NT2/D1 (cell line): Measurements from ENCODE around the gene TMIGD2.
"Not testable (repeated sequence)": the region's sequence is repeated elsewhere in the genome, so short reads cannot be mapped to it uniquely, and the experiment has no call there.

Experiments
- DNase-seq: peaks from one replicate; pipeline ENCODE4 v3.0.0-alpha.2; 2011; ENCODE audit warnings: low read depth, low spot score
- H3K27me3 ChIP-seq: 2 replicates; pipeline ENCODE4 v1.6.0; 2011; ENCODE audit warnings: mild to moderate bottlenecking; ENCODE audit not compliant: insufficient read length, insufficient read depth
- H3K36me3 ChIP-seq: 2 replicates; pipeline ENCODE4 v1.6.1; 2011; ENCODE audit warnings: mild to moderate bottlenecking, low read length, mixed read lengths; ENCODE audit not compliant: insufficient read depth, insufficient read length
- H3K4me1 ChIP-seq: 2 replicates; pipeline ENCODE4 v1.5.1; 2011; ENCODE audit not compliant: insufficient read depth, insufficient read length
- H3K4me3 ChIP-seq: 2 replicates; pipeline ENCODE4 v1.5.1; 2011; ENCODE audit warnings: low read depth; ENCODE audit not compliant: insufficient read length
- H3K9ac ChIP-seq: 2 replicates; pipeline ENCODE4 v1.6.0; 2011; ENCODE audit warnings: low read depth; ENCODE audit not compliant: insufficient read length
- H3K9me3 ChIP-seq: 2 replicates; pipeline ENCODE4 v1.5.1; 2011; ENCODE audit warnings: mild to moderate bottlenecking, low read length; ENCODE audit not compliant: insufficient read depth
- SUZ12 ChIP-seq: IDR thresholded peaks from 2 replicates; pipeline ENCODE4 v1.6.1; 2011; ENCODE audit not compliant: insufficient read length, insufficient read depth; ENCODE audit errors: extremely low read depth
- YY1 ChIP-seq: IDR thresholded peaks from 2 replicates; pipeline ENCODE4 v1.6.1; 2011; ENCODE audit not compliant: insufficient read length, insufficient read depth
- ZNF274 ChIP-seq: IDR thresholded peaks from 2 replicates; pipeline ENCODE4 v1.6.1; 2011; ENCODE audit warnings: mild to moderate bottlenecking, low read depth, low read length

Gene TMIGD2

DNA sequence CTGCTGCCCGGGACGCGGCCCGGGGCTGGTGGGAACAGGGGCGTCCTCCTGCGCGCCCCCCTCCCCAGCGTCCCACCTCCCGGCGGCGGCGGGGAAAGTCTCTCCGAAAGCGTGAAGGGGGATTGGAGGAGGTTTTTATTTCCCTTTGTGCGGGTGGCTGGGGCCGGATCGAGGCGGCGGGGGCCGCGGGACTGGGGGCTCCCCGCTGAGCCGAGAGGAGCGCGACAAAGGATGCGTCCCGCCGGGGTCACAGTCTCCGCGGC, 23.0 kb downstream of the TMIGD2 start:
- TF ChIP-seq YY1: no peak
- TF ChIP-seq ZNF274: no peak
- no peak for TF ChIP-seq SUZ12
- H3K36me3 ChIP-seq: no peaks in the 10 kb centered on the region
- peaks cover 9% of the 10 kb centered on the region for H3K4me1 ChIP-seq
- peak overlapping the region; percentile 32 for H3K9ac ChIP-seq
- DNase-seq: no peak
- no peaks in the 10 kb centered on the region for H3K9me3 ChIP-seq
- peaks cover 42% of the 10 kb centered on the region for H3K27me3 ChIP-seq
- peak overlapping the region; percentile 56 for H3K4me3 ChIP-seq

DNA sequence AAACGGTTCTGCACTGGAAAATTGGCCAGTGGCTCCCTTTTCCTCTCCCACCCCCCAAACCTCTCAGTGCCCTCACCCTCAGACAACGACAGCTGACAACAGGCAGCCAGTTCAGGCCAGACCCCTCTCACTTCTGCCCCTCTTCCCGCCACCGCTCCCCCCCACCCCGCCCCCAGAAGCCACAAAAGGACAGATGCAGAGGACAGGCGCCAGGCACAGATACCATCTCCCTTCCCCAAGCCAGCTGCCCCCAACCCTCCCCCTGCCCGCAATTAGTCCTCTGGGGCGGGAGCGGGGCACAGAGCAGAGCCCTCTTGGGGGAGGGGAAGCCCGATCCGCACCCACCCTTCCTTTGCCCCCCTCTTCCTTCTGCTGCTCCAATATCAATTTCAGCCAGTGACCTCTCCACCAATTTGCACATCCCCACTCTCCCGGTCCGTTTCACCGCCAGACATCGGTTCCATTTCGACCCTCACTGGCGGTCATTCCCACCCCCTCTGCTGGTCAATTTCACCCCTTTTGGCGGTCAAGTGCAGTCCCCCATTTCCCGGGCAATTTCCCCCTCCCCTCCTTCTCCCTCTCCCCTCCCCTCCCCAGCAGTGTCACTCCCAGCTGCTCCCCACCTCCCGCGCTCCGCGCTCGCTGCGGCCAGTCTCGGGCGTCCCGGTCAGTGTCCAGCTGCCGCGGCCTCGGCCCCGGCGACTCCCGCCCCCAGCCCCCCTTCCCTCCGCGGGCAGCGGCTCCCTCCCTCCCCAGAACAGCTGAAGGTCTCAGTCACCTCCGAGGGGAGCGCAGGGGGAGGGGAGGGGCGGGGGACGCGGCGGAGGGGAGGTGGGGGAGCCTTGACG, 23.5 kb downstream of the TMIGD2 start, which contains the start of gene SHD:
Gene SHD (plus strand): TSS at position 848 of the 848 bp plus-strand sequence. CDS start 798 bp downstream, outside the sequence.
- Histone ChIP-seq H3K4me3 (peak within 1 kb of the TSS; percentile 56), H3K9me3 (no peaks in the 10 kb centered on the region), H3K36me3 (peaks cover 2% of the 10 kb centered on the region), H3K27me3 (peaks cover 42% of the 10 kb centered on the region), H3K4me1 (peaks cover 9% of the 10 kb centered on the region), H3K9ac (peak within 1 kb of the TSS; percentile 67)
- TF ChIP-seq SUZ12: no peak
- TF ChIP-seq ZNF274: no peak
- TF ChIP-seq YY1: no peak
- DNase-seq: no peak

DNA sequence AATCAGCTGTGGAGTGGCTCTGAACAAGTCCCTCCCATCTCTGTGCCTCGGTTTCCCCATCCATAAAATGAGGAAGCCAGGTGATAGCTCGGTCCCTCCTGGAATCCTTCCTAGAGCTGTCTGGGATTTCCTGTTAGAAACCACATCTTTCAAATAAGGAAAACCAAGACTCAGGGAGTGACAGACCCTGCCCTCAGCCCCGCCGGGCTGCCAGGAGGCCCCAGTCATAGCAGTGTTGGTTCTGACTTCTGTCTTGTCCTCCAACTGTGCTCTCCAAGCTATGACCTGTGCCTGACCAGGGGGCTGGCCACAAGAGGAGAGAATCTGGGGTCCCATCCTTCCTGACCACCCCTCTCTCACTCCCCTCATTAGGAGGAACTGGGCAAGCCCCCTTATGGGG, 24.2 kb downstream of the TMIGD2 start:
- Histone ChIP-seq H3K4me3 (peak overlapping the region; percentile 1), H3K9ac (peak overlapping the region; percentile 61), H3K9me3 (no peaks in the 10 kb centered on the region), H3K36me3 (peaks cover 5% of the 10 kb centered on the region), H3K4me1 (peaks cover 9% of the 10 kb centered on the region), H3K27me3 (peaks cover 41% of the 10 kb centered on the region)
- no peak for DNase-seq
- no peak for TF ChIP-seq SUZ12
- TF ChIP-seq ZNF274: no peak
- no peak for TF ChIP-seq YY1

DNA sequence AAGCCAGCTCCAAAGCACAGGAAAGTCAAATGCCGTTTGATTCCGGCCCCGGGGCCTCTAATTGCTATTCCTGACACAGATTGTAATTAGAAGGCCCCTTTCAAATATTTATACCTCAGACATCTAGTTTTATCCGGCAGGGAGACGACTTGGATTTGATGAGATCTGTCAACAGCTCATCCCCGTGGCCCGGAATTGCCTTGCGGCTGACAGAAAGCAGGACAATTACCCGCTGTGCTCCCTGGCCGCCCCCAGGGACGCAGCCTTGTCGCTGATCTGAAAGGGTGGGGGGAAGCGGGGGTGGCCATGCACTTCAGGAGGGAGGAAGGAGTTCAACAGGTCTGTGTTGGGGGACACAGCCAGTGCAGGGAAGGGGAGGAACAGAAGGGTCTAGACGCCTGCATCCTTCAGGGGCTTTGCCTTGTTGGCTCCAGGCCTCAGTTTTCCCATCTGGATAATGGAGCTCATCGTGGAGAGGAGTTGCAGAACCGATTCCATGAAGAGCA, 24.9 kb downstream of the TMIGD2 start:
- H3K4me1 ChIP-seq: peaks cover 9% of the 10 kb centered on the region
- H3K4me3 ChIP-seq: no peak overlapping the region
- peak overlapping the region; percentile 32 for H3K9ac ChIP-seq
- no peak for DNase-seq
- H3K36me3 ChIP-seq: peaks cover 5% of the 10 kb centered on the region
- H3K9me3 ChIP-seq: no peaks in the 10 kb centered on the region
- H3K27me3 ChIP-seq: peaks cover 38% of the 10 kb centered on the region
- TF ChIP-seq SUZ12: no peak
- no peak for TF ChIP-seq ZNF274
- no peak for TF ChIP-seq YY1

DNA sequence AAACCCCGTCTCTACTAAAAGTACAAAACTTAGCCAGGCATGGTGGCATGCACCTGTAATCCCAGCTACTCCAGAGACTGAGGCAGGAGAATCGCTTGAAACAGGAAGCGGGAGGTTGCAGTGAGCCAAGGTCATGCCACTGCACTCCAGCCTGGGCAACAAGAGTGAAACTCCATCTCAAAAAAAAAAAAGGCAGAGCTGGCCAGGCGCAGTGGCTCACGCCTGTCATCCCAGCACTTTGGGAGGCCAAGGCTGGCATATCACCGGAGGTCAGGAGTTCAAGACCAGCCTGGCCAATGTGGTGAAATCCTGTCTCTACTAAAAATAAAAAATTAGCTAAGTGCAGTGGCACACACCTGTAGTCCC, 27.9 kb downstream of the TMIGD2 start:
- DNase-seq, H3K9ac ChIP-seq, H3K9me3 ChIP-seq, H3K4me1 ChIP-seq, H3K4me3 ChIP-seq: not testable (repeated sequence)
- H3K36me3 ChIP-seq: peaks cover 20% of the 10 kb centered on the region
- H3K27me3 ChIP-seq: peaks cover 11% of the 10 kb centered on the region

DNA sequence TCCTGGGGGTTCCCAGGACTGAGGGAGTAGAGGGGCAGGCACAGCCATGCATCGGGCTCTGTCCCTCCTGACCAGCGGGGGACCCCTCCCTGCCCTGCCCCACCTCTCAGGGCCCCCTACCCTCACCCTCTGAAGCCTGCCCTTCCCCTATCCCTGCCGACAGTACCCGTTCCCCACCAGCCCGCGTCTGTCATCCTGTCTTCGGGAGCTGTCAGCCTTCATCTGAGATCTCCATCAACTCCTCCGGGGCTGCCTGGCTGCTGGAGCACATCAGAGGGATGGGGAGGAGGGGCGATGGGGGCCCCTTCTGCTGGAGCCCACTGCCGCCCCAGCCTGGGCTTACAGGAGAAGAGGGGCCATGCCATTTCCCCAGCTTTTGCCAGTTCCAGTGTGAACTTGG, 29.3 kb downstream of the TMIGD2 start:
- no peak for DNase-seq
- TF ChIP-seq ZNF274 (no peak), YY1 (no peak), SUZ12 (no peak)
- Histone ChIP-seq H3K9ac (no peak overlapping the region), H3K27me3 (peaks cover 2% of the 10 kb centered on the region), H3K9me3 (no peaks in the 10 kb centered on the region), H3K4me1 (peaks cover 5% of the 10 kb centered on the region), H3K36me3 (peaks cover 34% of the 10 kb centered on the region), H3K4me3 (no peak overlapping the region)

DNA sequence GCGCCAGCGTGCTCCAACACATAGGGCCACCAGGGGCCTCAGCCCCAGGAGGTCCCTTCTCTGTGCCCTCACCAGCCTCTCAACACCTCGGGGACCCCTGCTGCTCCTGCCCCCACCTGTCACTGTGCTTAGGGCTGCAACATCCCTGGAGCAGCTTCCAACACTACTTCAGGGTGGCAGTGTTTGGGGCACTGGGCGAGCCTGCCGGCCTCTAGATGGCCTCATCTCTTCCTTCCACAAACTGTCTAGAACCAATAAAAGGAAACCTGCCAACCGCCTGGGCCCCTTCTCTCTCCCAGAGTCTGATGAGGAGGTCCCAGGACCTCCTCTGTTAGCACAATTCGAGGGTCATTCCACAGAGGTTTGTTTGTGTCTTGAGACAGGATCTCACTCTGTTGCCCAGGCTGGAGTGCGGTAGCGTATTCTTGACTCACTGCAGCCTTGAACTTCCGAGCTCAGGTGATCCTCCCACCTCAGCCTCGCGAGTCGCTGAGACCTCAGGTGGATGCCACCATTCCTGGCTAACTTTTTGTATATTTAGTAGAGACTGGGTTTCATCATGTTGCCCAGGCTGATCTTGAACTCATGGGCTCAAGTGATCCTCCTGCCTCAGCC, 33.3 kb downstream of the TMIGD2 start:
- H3K9ac ChIP-seq: no peak overlapping the region
- H3K9me3 ChIP-seq: no peaks in the 10 kb centered on the region
- DNase-seq: no peak
- peaks cover 64% of the 10 kb centered on the region for H3K36me3 ChIP-seq
- no peaks in the 10 kb centered on the region for H3K27me3 ChIP-seq
- TF ChIP-seq ZNF274: no peak
- no peak for TF ChIP-seq YY1
- TF ChIP-seq SUZ12: no peak
- peaks cover 4% of the 10 kb centered on the region for H3K4me1 ChIP-seq
- H3K4me3 ChIP-seq: no peak overlapping the region
